K562 (cell line): ENCODE data around the gene OR8D4. TPM values are rescaled to one million over a fixed set of nuclear protein-coding genes. Genes with fewer than 3 reads are reported as not detected.

Experiments
- ATAC-seq: fragments of 200-7000 bp; cut with Tn5 transposase; 3 replicates; pipeline ENCODE4 v1.9.1; 2020; ENCODE audit warnings: moderate library complexity
- BruUV-seq: library from RNA; stranded (reverse); fragments of 400-500 nt; replicated peaks from 2 replicates; lab custom pipeline; 2021; lab: Mats Ljungman, UMichigan
- CTCF ChIA-PET: fragments of 300-600 bp; formaldehyde crosslinking; extraction: SDS; loops from one replicate; lab custom pipeline; 2021; ENCODE audit warnings: low intra/inter-chr PET ratio; lab: Yijun Ruan, JAX
- POLR2A ChIA-PET: fragments of 300-600, 350-650 bp; sonication (Branson Sonifier 250); formaldehyde crosslinking; extraction: SDS; loops from one replicate; lab custom pipeline; 2021; ENCODE audit warnings: antibody characterized with exemption, inconsistent platforms; lab: Yijun Ruan, JAX
- DNase-seq, 4 experiments: peaks; one replicate each; pipeline versions ENCODE4 v3.0.0 to v3.0.0-alpha.2; 2011 to 2018; ENCODE audit warnings: low spot score in 3 of 4, mixed read lengths in 3 of 4; ENCODE audit errors: extremely low read depth in 1 of 4
- FAIRE-seq: peaks from 2 replicates; lab custom pipeline; 2011; peaks lifted over from hg19 to GRCh38; lab: Jason Lieb, UNC
- H2AFZ ChIP-seq: 2 replicates; pipeline ENCODE4 v1.6.0; 2011; ENCODE audit warnings: low read depth, low read length, control low read depth, inconsistent platforms
- H3K27ac ChIP-seq: fragments of 200-600 bp; 3 replicates; pipeline ENCODE4 v1.8.0; 2011; ENCODE audit warnings: low read depth, mild to moderate bottlenecking, control low read depth, inconsistent platforms, low read length, moderate library complexity, mixed read lengths; ENCODE audit errors: extremely low read depth
- H3K27me3 ChIP-seq, 2 experiments: fragments of 300-600 bp in 1 of 2; 2 replicates in 1 of 2; 3 replicates in 1 of 2; pipeline versions ENCODE4 v1.6.0 to v1.8.0; 2011; ENCODE audit warnings: inconsistent platforms in 2 of 2, low read length in 2 of 2, mild to moderate bottlenecking in 1 of 2, mixed read lengths in 1 of 2, moderate library complexity in 1 of 2; ENCODE audit not compliant: control insufficient read depth in 2 of 2, insufficient read depth in 2 of 2
- H3K36me3 ChIP-seq: fragments of 300-600 bp; 3 replicates; pipeline ENCODE4 v1.8.0; 2011; ENCODE audit warnings: mild to moderate bottlenecking, low read length, inconsistent platforms; ENCODE audit not compliant: control insufficient read depth, insufficient read depth
- H3K4me1 ChIP-seq, 2 experiments: fragments of 200-600 bp in 1 of 2; replicated peaks in 1 of 2; 2 replicates in 1 of 2; 3 replicates in 1 of 2; pipeline versions ENCODE4 v1.5.1 to v1.8.0; 2011; ENCODE audit warnings: inconsistent platforms in 2 of 2, low read length in 2 of 2, mild to moderate bottlenecking in 1 of 2, mixed read lengths in 1 of 2, moderate library complexity in 1 of 2; ENCODE audit not compliant: control insufficient read depth in 2 of 2, insufficient read depth in 2 of 2
- H3K4me2 ChIP-seq: 2 replicates; pipeline ENCODE4 v1.6.1; 2011; ENCODE audit warnings: low read length, control low read depth, inconsistent platforms, mixed read lengths; ENCODE audit not compliant: insufficient read depth
- H3K4me3 ChIP-seq: fragments of 200-600 bp; sonication (generic), shearing (Covaris generic); 2 replicates; pipeline ENCODE4 v1.5.1; 2016; ENCODE audit warnings: control low read depth, inconsistent platforms
- H3K79me2 ChIP-seq: fragments of 200-600 bp; 3 replicates; pipeline ENCODE4 v1.8.0; 2011; ENCODE audit warnings: low read length, inconsistent platforms; ENCODE audit not compliant: control insufficient read depth, insufficient read depth
- H3K9ac ChIP-seq, 2 experiments: 2 replicates each; pipeline versions ENCODE4 v1.6.0 to v1.6.1; 2011; ENCODE audit warnings: low read depth in 2 of 2, low read length in 2 of 2, control low read depth in 1 of 2, inconsistent platforms in 1 of 2, mild to moderate bottlenecking in 1 of 2, mixed read lengths in 1 of 2; ENCODE audit not compliant: insufficient read depth in 1 of 2
- H3K9me1 ChIP-seq: one replicate; pipeline ENCODE4 v1.6.0; 2011; ENCODE audit warnings: inconsistent platforms, mild to moderate bottlenecking, low read length, moderate library complexity; ENCODE audit not compliant: control insufficient read depth, insufficient read depth
- H3K9me3 ChIP-seq: replicated peaks from 2 replicates; pipeline ENCODE4 v1.5.1; 2011; ENCODE audit warnings: low read depth, low read length, inconsistent platforms; ENCODE audit not compliant: control insufficient read depth, insufficient read depth
- H4K20me1 ChIP-seq: replicated peaks from 2 replicates; pipeline ENCODE4 v1.6.1; 2011; ENCODE audit warnings: low read length, inconsistent platforms, mixed read lengths; ENCODE audit not compliant: control insufficient read depth, insufficient read depth
- CTBP1 ChIP-seq: fragments of 450-650 bp; IDR thresholded peaks from 2 replicates; pipeline ENCODE4 v1.6.1; 2016; ENCODE audit warnings: borderline replicate concordance
- GABPB1 ChIP-seq: sonication (generic); formaldehyde crosslinking; IDR thresholded peaks from 2 replicates; pipeline ENCODE4 v1.8.0; 2022; ENCODE audit warnings: mild to moderate bottlenecking, missing genetic modification reagents
- HDGF ChIP-seq: fragments of 450-650 bp; IDR thresholded peaks from 2 replicates; pipeline ENCODE4 v1.6.1; 2016
- HIVEP1 ChIP-seq: fragments of 250-450 bp; sonication (Bioruptor Pico); IDR thresholded peaks from 2 replicates; pipeline ENCODE4 v1.4.0; 2020; ENCODE audit warnings: mild to moderate bottlenecking
- HNRNPL ChIP-seq: fragments of 200-400 bp; formaldehyde crosslinking; IDR thresholded peaks from 2 replicates; pipeline ENCODE4 v1.6.1; 2017; ENCODE audit warnings: low read depth, mild to moderate bottlenecking, low read length
- MAFG ChIP-seq: fragments of 450-650 bp; conservative IDR thresholded peaks from 2 replicates; pipeline ENCODE4 v1.6.1; 2016; ENCODE audit warnings: missing genetic modification characterization, missing compliant biosample characterization
- MEIS2 ChIP-seq: fragments of 450-650 bp; IDR thresholded peaks from 2 replicates; pipeline ENCODE4 v1.6.1; 2014; ENCODE audit warnings: mild to moderate bottlenecking; ENCODE audit not compliant: partially characterized antibody
- SUPT5H ChIP-seq: fragments of 450-650 bp; IDR thresholded peaks from 2 replicates; pipeline ENCODE4 v1.6.1; 2016
- ZNF431 ChIP-seq: sonication (generic); formaldehyde crosslinking; IDR thresholded peaks from 2 replicates; pipeline ENCODE4 v1.8.0; 2022; ENCODE audit warnings: mild to moderate bottlenecking, missing genetic modification reagents
- WGBS: fragments of 100-300 bp; shearing (Covaris generic); methylation state at CpG from one replicate; pipeline ENCODE4 v1.1.6; 2016; ENCODE audit warnings: low coverage, mixed read lengths; ENCODE audit not compliant: insufficient coverage; ENCODE audit errors: missing lambda C conversion rate; 5-methylcytosine and 5-hydroxymethylcytosine counted together
- in situ Hi-C: fragments of 300-500 bp; cut with MboI; formaldehyde crosslinking; loops from 4 replicates; pipeline ENCODE4 v1.15.0; 2018; ENCODE audit warnings: inconsistent platforms, mixed read lengths
- intact Hi-C: fragments of 100-400 bp; cut with micrococcal nuclease; formaldehyde crosslinking; loops from 2 replicates; pipeline ENCODE4 v1.14.2; 2022
- polyA plus RNA-seq, 8 experiments: library from polyadenylated mRNA; depleted of rRNA in 4 of 8; stranded (reverse) in 5 of 8; unstranded in 3 of 8; fragments of >200 nt; fragmentation: Nextera tagmentation in 2 of 8; fragmentation: Illumina TruSeq in 1 of 8; extraction: Ambion mirVana in 2 of 8; extraction: Trizol in 1 of 8; gene quantifications; 2 replicates each; pipeline versions ENCODE4 v1.2.1 to v1.2.3, GENCODE V29; 2011 to 2014; ENCODE audit warnings: inconsistent platforms in 1 of 8, missing spikeins in 1 of 8
- total RNA-seq, 7 experiments: library from RNA; depleted of rRNA in 6 of 7; stranded (reverse); fragments of >200 nt in 6 of 7; fragmentation: Illumina TruSeq in 2 of 7; extraction: Trizol in 2 of 7; gene quantifications; 2 replicates each; pipeline versions ENCODE4 v1.2.1 to v1.2.3, GENCODE V29; 2011 to 2021; ENCODE audit warnings: low replicate concordance in 1 of 7
- TF ChIP-seq, protein P1 (sequence below): IDR thresholded peaks from 2 replicates; pipeline ENCODE4 v1.6.1; 2011; ENCODE audit not compliant: insufficient read length; ENCODE audit errors: extremely low read depth
- TF ChIP-seq, protein P2 (sequence below): fragments of 450-650 bp; IDR thresholded peaks from 2 replicates; pipeline ENCODE4 v1.6.1; 2016; ENCODE audit warnings: low read depth

OR8D4 gene
- total and polyA plus RNA-seq, 9 of the 15 experiments (the other 6 are each of a cell fraction or from before 2014, with no cell fraction given) = not detected

DNA sequence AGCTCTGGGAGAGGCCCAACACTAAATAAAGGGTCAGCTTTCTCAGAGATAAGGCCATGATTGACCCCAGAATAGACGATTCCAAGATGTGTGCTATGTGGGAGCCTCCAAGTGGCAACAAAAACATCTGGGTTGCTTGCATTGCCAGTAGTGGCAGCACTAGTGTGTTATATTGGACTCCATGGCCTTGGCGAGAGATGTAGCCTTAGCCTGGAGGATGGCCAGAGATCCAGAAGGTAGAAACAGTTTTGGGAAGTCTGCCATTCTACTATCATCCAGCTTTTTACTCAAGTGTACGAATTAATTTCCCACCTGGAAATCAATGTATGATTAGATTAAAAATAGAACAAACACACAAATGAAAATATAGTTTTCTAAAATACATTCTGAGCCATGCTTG is 3.0 kb downstream of the OR8D4 start (continued):
- TF ChIP-seq MAFG (tag) (no peak), CTBP1 (no peak)

DNA sequence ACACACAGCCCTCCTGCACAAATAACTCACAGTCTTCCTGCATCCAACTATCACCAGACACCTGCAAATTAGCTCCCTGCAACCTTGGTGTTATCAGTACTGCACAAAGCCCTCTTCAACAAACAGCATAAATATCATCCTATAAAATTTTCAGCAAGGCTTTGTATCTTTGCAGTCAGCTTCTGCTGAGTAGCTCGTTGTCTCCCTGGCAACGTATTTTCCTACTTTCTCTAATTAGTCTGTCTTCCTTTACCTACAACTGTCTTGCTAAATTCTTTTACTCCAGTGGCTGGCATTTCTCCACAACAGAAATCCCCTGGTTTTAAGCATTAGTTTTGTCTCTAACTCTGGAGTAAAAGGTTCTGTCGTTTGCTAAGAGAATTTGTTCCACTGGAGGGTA is 3.9 kb downstream of the OR8D4 start:
- intact Hi-C loops (no loop called here), in situ Hi-C loops (no loop called here)
- WGBS = 0% methylated on average over 3 of the region's 3 CpGs
- no peak for DNase-seq
- H3K4me1 ChIP-seq = no peaks in the 10 kb centered on the region
- H3K36me3 ChIP-seq = no peaks in the 10 kb centered on the region
- H3K27me3 ChIP-seq = no peaks in the 10 kb centered on the region
- BruUV-seq = no TSS peak
- ChIA-PET CTCF (no interaction called here), POLR2A (interaction anchor here (0.6 kb wide), 1 partner anchor 240 kb away, joined by 3 read pairs; no protein-coding TSS in a partner anchor)
- no peaks in the 10 kb centered on the region for H3K9me3 ChIP-seq
- FAIRE-seq = no peak
- no peaks in the 10 kb centered on the region for H3K9me1 ChIP-seq
- TF ChIP-seq ZNF431 (CRISPR knock-in tag) (no peak), HDGF (no peak), GABPB1 (CRISPR knock-in tag) (no peak), SUPT5H (no peak), MEIS2 (no peak), HNRNPL (no peak), HIVEP1 (no peak)
- TF ChIP-seq, protein P1, sequence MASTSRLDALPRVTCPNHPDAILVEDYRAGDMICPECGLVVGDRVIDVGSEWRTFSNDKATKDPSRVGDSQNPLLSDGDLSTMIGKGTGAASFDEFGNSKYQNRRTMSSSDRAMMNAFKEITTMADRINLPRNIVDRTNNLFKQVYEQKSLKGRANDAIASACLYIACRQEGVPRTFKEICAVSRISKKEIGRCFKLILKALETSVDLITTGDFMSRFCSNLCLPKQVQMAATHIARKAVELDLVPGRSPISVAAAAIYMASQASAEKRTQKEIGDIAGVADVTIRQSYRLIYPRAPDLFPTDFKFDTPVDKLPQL = no peak
- TF ChIP-seq, protein P2, sequence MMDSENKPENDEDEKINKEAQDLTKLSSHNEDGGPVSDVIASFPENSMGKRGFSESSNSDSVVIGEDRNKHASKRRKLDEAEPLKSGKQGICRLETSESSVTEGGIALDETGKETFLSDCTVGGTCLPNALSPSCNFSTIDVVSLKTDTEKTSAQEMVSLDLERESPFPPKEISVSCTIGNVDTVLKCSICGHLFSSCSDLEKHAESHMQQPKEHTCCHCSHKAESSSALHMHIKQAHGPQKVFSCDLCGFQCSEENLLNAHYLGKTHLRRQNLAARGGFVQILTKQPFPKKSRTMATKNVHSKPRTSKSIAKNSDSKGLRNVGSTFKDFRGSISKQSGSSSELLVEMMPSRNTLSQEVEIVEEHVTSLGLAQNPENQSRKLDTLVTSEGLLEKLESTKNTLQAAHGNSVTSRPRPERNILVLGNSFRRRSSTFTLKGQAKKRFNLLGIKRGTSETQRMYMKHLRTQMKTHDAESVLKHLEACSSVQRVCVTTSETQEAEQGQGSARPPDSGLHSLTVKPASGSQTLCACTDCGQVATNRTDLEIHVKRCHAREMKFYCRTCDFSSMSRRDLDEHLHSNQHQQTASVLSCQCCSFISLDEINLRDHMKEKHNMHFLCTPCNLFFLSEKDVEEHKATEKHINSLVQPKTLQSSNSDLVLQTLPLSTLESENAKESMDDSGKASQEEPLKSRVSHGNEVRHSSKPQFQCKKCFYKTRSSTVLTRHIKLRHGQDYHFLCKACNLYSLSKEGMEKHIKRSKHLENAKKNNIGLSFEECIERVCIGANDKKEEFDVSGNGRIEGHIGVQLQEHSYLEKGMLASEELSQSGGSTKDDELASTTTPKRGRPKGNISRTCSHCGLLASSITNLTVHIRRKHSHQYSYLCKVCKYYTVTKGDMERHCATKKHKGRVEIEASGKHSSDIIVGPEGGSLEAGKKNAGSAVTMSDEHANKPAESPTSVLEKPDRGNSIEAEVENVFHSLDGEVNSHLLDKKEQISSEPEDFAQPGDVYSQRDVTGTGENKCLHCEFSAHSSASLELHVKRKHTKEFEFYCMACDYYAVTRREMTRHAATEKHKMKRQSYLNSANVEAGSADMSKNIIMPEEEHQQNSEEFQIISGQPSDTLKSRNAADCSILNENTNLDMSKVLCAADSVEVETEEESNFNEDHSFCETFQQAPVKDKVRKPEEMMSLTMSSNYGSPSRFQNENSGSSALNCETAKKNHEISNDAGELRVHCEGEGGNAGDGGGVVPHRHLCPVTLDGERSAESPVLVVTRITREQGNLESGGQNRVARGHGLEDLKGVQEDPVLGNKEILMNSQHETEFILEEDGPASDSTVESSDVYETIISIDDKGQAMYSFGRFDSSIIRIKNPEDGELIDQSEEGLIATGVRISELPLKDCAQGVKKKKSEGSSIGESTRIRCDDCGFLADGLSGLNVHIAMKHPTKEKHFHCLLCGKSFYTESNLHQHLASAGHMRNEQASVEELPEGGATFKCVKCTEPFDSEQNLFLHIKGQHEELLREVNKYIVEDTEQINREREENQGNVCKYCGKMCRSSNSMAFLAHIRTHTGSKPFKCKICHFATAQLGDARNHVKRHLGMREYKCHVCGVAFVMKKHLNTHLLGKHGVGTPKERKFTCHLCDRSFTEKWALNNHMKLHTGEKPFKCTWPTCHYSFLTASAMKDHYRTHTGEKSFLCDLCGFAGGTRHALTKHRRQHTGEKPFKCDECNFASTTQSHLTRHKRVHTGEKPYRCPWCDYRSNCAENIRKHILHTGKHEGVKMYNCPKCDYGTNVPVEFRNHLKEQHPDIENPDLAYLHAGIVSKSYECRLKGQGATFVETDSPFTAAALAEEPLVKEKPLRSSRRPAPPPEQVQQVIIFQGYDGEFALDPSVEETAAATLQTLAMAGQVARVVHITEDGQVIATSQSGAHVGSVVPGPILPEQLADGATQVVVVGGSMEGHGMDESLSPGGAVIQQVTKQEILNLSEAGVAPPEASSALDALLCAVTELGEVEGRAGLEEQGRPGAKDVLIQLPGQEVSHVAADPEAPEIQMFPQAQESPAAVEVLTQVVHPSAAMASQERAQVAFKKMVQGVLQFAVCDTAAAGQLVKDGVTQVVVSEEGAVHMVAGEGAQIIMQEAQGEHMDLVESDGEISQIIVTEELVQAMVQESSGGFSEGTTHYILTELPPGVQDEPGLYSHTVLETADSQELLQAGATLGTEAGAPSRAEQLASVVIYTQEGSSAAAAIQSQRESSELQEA = no peak
- no peak overlapping the region for H3K4me3 ChIP-seq
- no peak overlapping the region for H2AFZ ChIP-seq
- no peak overlapping the region for H3K4me2 ChIP-seq
- H3K27ac ChIP-seq = no peak overlapping the region
- H3K9ac ChIP-seq = no peak overlapping the region
- ATAC-seq = no peak
- H4K20me1 ChIP-seq = no peaks in the 10 kb centered on the region
- H3K79me2 ChIP-seq = no peaks in the 10 kb centered on the region
